22Rv1 (cell line): Measurements from ENCODE around the gene XAB2.

ENCODE experiments used
- CTCF ChIP-seq: fragments of 450-650 bp; IDR thresholded peaks from 2 replicates; pipeline ENCODE4 v1.5.1; 2017; ENCODE audit warnings: mild to moderate bottlenecking
- ZFX ChIP-seq: fragments of 450-650 bp; IDR thresholded peaks from 2 replicates; pipeline ENCODE4 v1.6.1; 2017; ENCODE audit warnings: antibody characterized with exemption, borderline replicate concordance

GRCh38 chr19:7670150-7670783 lies 40.9 kb upstream of the XAB2 start:
- no peak for TF ChIP-seq CTCF
- no peak for TF ChIP-seq ZFX
